GM12878 (cell line): Measurements from ENCODE around the gene EEF2K. TPM values are rescaled to one million over a fixed set of nuclear protein-coding genes. Genes with fewer than 3 reads are reported as not detected.

Source experiments
- ATF7 ChIP-seq: fragments of 450-650 bp; IDR thresholded peaks from 2 replicates; pipeline ENCODE4 v1.6.1; 2016; ENCODE audit warnings: low read depth, mild to moderate bottlenecking
- BCLAF1 ChIP-seq: fragments of 450-650 bp; IDR thresholded peaks from 2 replicates; pipeline ENCODE4 v1.6.1; 2017; ENCODE audit warnings: antibody characterized with exemption, mild to moderate bottlenecking, moderate library complexity
- EZH2 ChIP-seq: IDR thresholded peaks from 2 replicates; pipeline ENCODE4 v1.6.1; 2012; ENCODE audit warnings: low read depth, mild to moderate bottlenecking, control low read depth, inconsistent platforms, low read length, borderline replicate concordance; ENCODE audit not compliant: control insufficient read depth
- GABPA ChIP-seq: IDR thresholded peaks from 2 replicates; pipeline ENCODE4 v1.6.1; 2014; ENCODE audit warnings: antibody characterized with exemption, low read depth, mild to moderate bottlenecking, inconsistent platforms
- NRF1 ChIP-seq: conservative IDR thresholded peaks from 2 replicates; pipeline ENCODE4 v1.6.1; 2011; ENCODE audit warnings: mild to moderate bottlenecking, low read depth, low read length, improper control_type of control experiment
- PAX5 ChIP-seq: IDR thresholded peaks from 2 replicates; pipeline ENCODE4 v1.6.1; 2011; ENCODE audit warnings: low read depth, low read length, borderline replicate concordance
- POLR2AphosphoS5 ChIP-seq: IDR thresholded peaks from 2 replicates; pipeline ENCODE4 v1.6.1; 2011; ENCODE audit warnings: mild to moderate bottlenecking, low read length, inconsistent platforms
- RELB ChIP-seq: fragments of 450-650 bp; IDR thresholded peaks from 2 replicates; pipeline ENCODE4 v1.6.1; 2017; ENCODE audit warnings: low read depth, mild to moderate bottlenecking, moderate library complexity
- ZBED1 ChIP-seq: IDR thresholded peaks from 2 replicates; pipeline ENCODE4 v1.6.1; 2016; ENCODE audit warnings: borderline replicate concordance
- ZBTB4 ChIP-seq: fragments of 450-650 bp; formaldehyde crosslinking; IDR thresholded peaks from 2 replicates; pipeline ENCODE4 v1.4.0; 2022; ENCODE audit warnings: mild to moderate bottlenecking, moderate library complexity
- ZBTB40 ChIP-seq: fragments of 450-650 bp; IDR thresholded peaks from 2 replicates; pipeline ENCODE4 v1.6.1; 2016; ENCODE audit warnings: mild to moderate bottlenecking, moderate library complexity, borderline replicate concordance
- ZNF384 ChIP-seq: IDR thresholded peaks from 2 replicates; pipeline ENCODE4 v1.6.1; 2012; ENCODE audit warnings: low read depth, mild to moderate bottlenecking, low read length, improper control_type of control experiment, borderline replicate concordance
- polyA plus RNA-seq, 11 experiments: library from polyadenylated mRNA; depleted of rRNA in 4 of 11; unstranded in 6 of 11; stranded (reverse) in 5 of 11; fragments of >200 nt; fragmentation: Nextera tagmentation in 4 of 11; fragmentation: Illumina TruSeq in 1 of 11; extraction: Ambion mirVana in 4 of 11; extraction: Trizol in 1 of 11; gene quantifications; 1 replicate in 1 of 11; 2 replicates in 10 of 11; pipeline versions ENCODE4 v1.2.1 to v1.2.3, GENCODE V29; 2011 to 2016; ENCODE audit warnings: inconsistent platforms in 2 of 11, missing spikeins in 2 of 11, low read depth in 1 of 11
- total RNA-seq, 4 experiments: library from RNA; depleted of rRNA in 3 of 4; stranded (reverse); fragments of >200 nt in 3 of 4; fragmentation: Illumina TruSeq in 1 of 4; extraction: Trizol in 1 of 4; gene quantifications; 2 replicates each; pipeline versions ENCODE4 v1.2.1 to v1.2.3, GENCODE V29; 2013 to 2021

EEF2K gene
- total and polyA plus RNA-seq, 10 of the 15 experiments (the other 5 are each of a cell fraction or from before 2014, with no cell fraction given) = 2.0 to 29.6 (median 12.2) TPM

GRCh38 chr16:22297114-22297870, 91.2 kb downstream of the EEF2K start, which contains the start of gene POLR3E (continued):
- TF ChIP-seq PAX5 (peak; percentile 41; the same call in 1 of the 2 replicates), GABPA (peak; percentile 66), ATF7 (peak; percentile 67), RELB (peak; percentile 42), ZBTB40 (peak; percentile 82), EZH2 (no peak), POLR2AphosphoS5 (peak; percentile 62; the same call in 1 of the 2 replicates), NRF1 (no peak; the same call in 1 of the 2 replicates), ZBTB4 (no peak), BCLAF1 (no peak), ZNF384 (no peak; the same call in 1 of the 2 replicates), ZBED1 (no peak; the same call in 1 of the 2 replicates)
